Endothelial cell of umbilical vein (primary cell): ENCODE measurements around the gene SLC41A3. TPM values are rescaled to one million over a fixed set of nuclear protein-coding genes. Genes with fewer than 3 reads are reported as not detected.

ENCODE experiments used
- BruUV-seq: library from RNA; stranded (reverse); fragments of 400-500 nt; replicated peaks from 2 replicates; lab custom pipeline; 2021; lab: Mats Ljungman, UMichigan
- CTCF ChIA-PET: fragments of 300-600, 350-600 bp; sonication (Branson Sonifier 250); formaldehyde crosslinking; loops from one replicate; lab custom pipeline; 2021; ENCODE audit warnings: antibody characterized with exemption, inconsistent platforms; lab: Charles Lee
- POLR2A ChIA-PET: fragments of 300-600, 350-600 bp; sonication (Branson Sonifier 250); formaldehyde crosslinking; loops from one replicate; lab custom pipeline; 2021; ENCODE audit warnings: antibody characterized with exemption, inconsistent platforms; lab: Charles Lee
- DNase-seq: peaks from one replicate; pipeline ENCODE4 v3.0.0-alpha.2; 2011; ENCODE audit warnings: low read depth, low spot score
- FAIRE-seq: peaks from 2 replicates; lab custom pipeline; 2011; peaks lifted over from hg19 to GRCh38; lab: Jason Lieb, UNC
- H2AFZ ChIP-seq: 2 replicates; pipeline ENCODE4 v1.6.0; 2012; ENCODE audit warnings: low read depth, low read length, control low read depth, inconsistent platforms
- H3K27ac ChIP-seq: 2 replicates; pipeline ENCODE4 v1.5.1; 2011; ENCODE audit warnings: low read depth, mild to moderate bottlenecking, control low read depth, low read length, moderate library complexity; ENCODE audit not compliant: insufficient read depth
- H3K27me3 ChIP-seq, 2 experiments: 2 replicates each; pipeline versions ENCODE4 v1.6.0 to v1.6.1; 2011; ENCODE audit warnings: low read length in 2 of 2, mixed read lengths in 1 of 2; ENCODE audit not compliant: control insufficient read depth in 2 of 2, insufficient read depth in 2 of 2
- H3K36me3 ChIP-seq, 2 experiments: 2 replicates in 1 of 2; 3 replicates in 1 of 2; pipeline ENCODE4 v1.5.1; 2011; ENCODE audit warnings: low read length in 2 of 2, mild to moderate bottlenecking in 1 of 2, moderate library complexity in 1 of 2; ENCODE audit not compliant: control insufficient read depth in 2 of 2, insufficient read depth in 2 of 2; ENCODE audit errors: extremely low read depth in 1 of 2
- H3K4me1 ChIP-seq: 3 replicates; pipeline ENCODE4 v1.5.1; 2011; ENCODE audit warnings: mild to moderate bottlenecking, low read length; ENCODE audit not compliant: control insufficient read depth, insufficient read depth; ENCODE audit errors: extremely low read depth
- H3K4me2 ChIP-seq: 2 replicates; pipeline ENCODE4 v1.6.1; 2011; ENCODE audit warnings: low read length, control low read depth, mixed read lengths; ENCODE audit not compliant: insufficient read depth
- H3K4me3 ChIP-seq, 3 experiments: fragments of 200-600 bp in 1 of 3; sonication (generic), shearing (Covaris generic) in 1 of 3; replicated peaks in 1 of 3; 2 replicates each; pipeline ENCODE4 v1.5.1; 2011 to 2016; ENCODE audit warnings: control low read depth in 3 of 3, low read length in 3 of 3, mild to moderate bottlenecking in 2 of 3, inconsistent platforms in 1 of 3, low read depth in 1 of 3, moderate library complexity in 1 of 3; ENCODE audit not compliant: insufficient read depth in 1 of 3
- H3K79me2 ChIP-seq: 2 replicates; pipeline ENCODE4 v1.6.0; 2012; ENCODE audit warnings: low read length, inconsistent platforms; ENCODE audit not compliant: control insufficient read depth, insufficient read depth
- H3K9ac ChIP-seq: replicated peaks from 2 replicates; pipeline ENCODE3; 2011; ENCODE audit warnings: low read length, control low read depth; ENCODE audit not compliant: insufficient read depth; ENCODE audit errors: extremely low read depth
- H3K9me1 ChIP-seq: replicated peaks from 3 replicates; pipeline ENCODE4 v1.6.0; 2011; ENCODE audit warnings: mild to moderate bottlenecking, low read length; ENCODE audit not compliant: control insufficient read depth, insufficient read depth; ENCODE audit errors: extremely low read depth
- H3K9me3 ChIP-seq: replicated peaks from 2 replicates; pipeline ENCODE4 v1.5.1; 2012; ENCODE audit warnings: low read length, inconsistent platforms; ENCODE audit not compliant: control insufficient read depth, insufficient read depth
- H4K20me1 ChIP-seq: replicated peaks from 2 replicates; pipeline ENCODE3; 2011; ENCODE audit warnings: mild to moderate bottlenecking, low read length; ENCODE audit not compliant: control insufficient read depth, insufficient read depth; ENCODE audit errors: extremely low read depth
- CTCF ChIP-seq, 2 donors: IDR thresholded peaks; 1 replicate in 1 of 2; 2 replicates in 1 of 2; pipeline ENCODE4 v1.5.1; 2011; ENCODE audit warnings: low read length in 2 of 2, mild to moderate bottlenecking in 2 of 2, moderate library complexity in 2 of 2, control low read depth in 1 of 2, inconsistent platforms in 1 of 2, low read depth in 1 of 2; ENCODE audit not compliant: insufficient read depth in 1 of 2; ENCODE audit errors: extremely low read depth in 1 of 2
- EZH2 ChIP-seq: IDR thresholded peaks from 2 replicates; pipeline ENCODE4 v1.6.1; 2012; ENCODE audit warnings: borderline replicate concordance, low read depth, mild to moderate bottlenecking, moderate library complexity, low read length, inconsistent platforms; ENCODE audit not compliant: severe bottlenecking
- FOS ChIP-seq: IDR thresholded peaks from 2 replicates; pipeline ENCODE4 v1.6.1; 2011; ENCODE audit warnings: mild to moderate bottlenecking, low read length, moderate library complexity, borderline replicate concordance; ENCODE audit not compliant: insufficient read depth
- GATA2 ChIP-seq: IDR thresholded peaks from 2 replicates; pipeline ENCODE4 v1.7.0; 2011; ENCODE audit warnings: low read depth, mild to moderate bottlenecking, moderate library complexity, mixed read lengths, low read length; ENCODE audit not compliant: insufficient read length, insufficient read depth
- MAX ChIP-seq: IDR thresholded peaks from 2 replicates; pipeline ENCODE4 v1.6.1; 2011; ENCODE audit not compliant: insufficient read depth, insufficient read length
- MYC ChIP-seq: IDR thresholded peaks from one replicate; pipeline ENCODE4 v1.6.1; 2011; ENCODE audit warnings: mild to moderate bottlenecking, low read depth, low read length
- POLR2A ChIP-seq: IDR thresholded peaks from 2 replicates; pipeline ENCODE4 v1.6.1; 2012; ENCODE audit warnings: low read depth, mild to moderate bottlenecking, control low read depth, low read length
- POLR2AphosphoS5 ChIP-seq: IDR thresholded peaks from 2 replicates; pipeline ENCODE4 v1.6.1; 2012; ENCODE audit warnings: low read depth, mild to moderate bottlenecking, control low read depth, low read length, moderate library complexity; ENCODE audit not compliant: insufficient read depth
- dilution Hi-C: fragments of 300-500 bp; cut with MboI; formaldehyde crosslinking; loops from one replicate; pipeline ENCODE4 v1.15.0; 2019; ENCODE audit warnings: low sequenced_read_pairs; ENCODE audit not compliant: extremely low pct_ligation_motif_present
- intact Hi-C: fragments of 100-400 bp; cut with micrococcal nuclease; formaldehyde crosslinking; loops from one replicate; pipeline ENCODE4 v1.10.0; 2022
- polyA plus RNA-seq, 4 experiments: library from polyadenylated mRNA; depleted of rRNA in 3 of 4; stranded (reverse) in 3 of 4; unstranded in 1 of 4; fragments of >200 nt; gene quantifications; 2 replicates each; pipeline versions ENCODE4 v1.2.1 to v1.2.3, GENCODE V29; 2011 to 2012; ENCODE audit warnings: missing spikeins in 1 of 4
- total RNA-seq: library from RNA; stranded (reverse); gene quantifications from 2 replicates; pipeline ENCODE4 v1.2.3, GENCODE V29; 2021

Gene SLC41A3
- total and polyA plus RNA-seq, 2 donors (not counting 3 experiments of a cell fraction or from before 2014, with no cell fraction given) = 52.5 to 118 TPM

GRCh38 chr3:126127452-126127851 lies 43.5 kb upstream of the SLC41A3 start:
- FAIRE-seq = no peak
- BruUV-seq = no TSS peak
- Histone ChIP-seq H3K4me3 (no peak overlapping the region), H3K27me3 (peaks cover 0 to 1% of the 10 kb centered on the region in 2 experiments), H3K9me1 (no peaks in the 10 kb centered on the region), H4K20me1 (no peaks in the 10 kb centered on the region), H2AFZ (no peak overlapping the region), H3K36me3 (no peaks in the 10 kb centered on the region), H3K79me2 (no peaks in the 10 kb centered on the region), H3K27ac (no peak overlapping the region), H3K9me3 (no peaks in the 10 kb centered on the region), H3K4me2 (no peak overlapping the region), H3K4me1 (peaks cover 11% of the 10 kb centered on the region), H3K9ac (no peak overlapping the region)
- intact Hi-C loops (no loop called here), dilution Hi-C loops (no loop called here)
- DNase-seq = no peak
- TF ChIP-seq MYC (no peak), EZH2 (no peak), POLR2AphosphoS5 (no peak)
- ChIA-PET CTCF (interaction anchor here (1.2 kb wide), 1 partner anchor 71 kb away, joined by 4 read pairs; no protein-coding TSS in a partner anchor), POLR2A (no interaction called here)

- H3K36me3 ChIP-seq = no peaks in the 10 kb centered on the region
- no peaks in the 10 kb centered on the region for H3K79me2 ChIP-seq
- no peak for DNase-seq
- no peaks in the 10 kb centered on the region for H3K9me1 ChIP-seq
- dilution Hi-C loops = no loop called here
- no peak overlapping the region for H3K4me3 ChIP-seq
- ChIA-PET CTCF (interaction anchor here (0.6 to 1.2 kb wide), 2 partner anchors 11 to 72 kb away, joined by 3 to 4 read pairs; no protein-coding TSS in a partner anchor), POLR2A (no interaction called here)
- TF ChIP-seq MYC = no peak
- no peak for TF ChIP-seq CTCF (IDR thresholded peaks at IDR 0.05; ENCODE audit: extremely low read depth in 1 of 2, insufficient read depth in 1 of 2, low read depth in 1 of 2, low read length in 2 of 2)
- TF ChIP-seq EZH2 = no peak
- no peak for TF ChIP-seq FOS
- no peak for TF ChIP-seq POLR2AphosphoS5
- no peak for TF ChIP-seq MAX
- no peak for TF ChIP-seq GATA2
- TF ChIP-seq POLR2A = no peak
- peaks cover 0 to 1% of the 10 kb centered on the region in 2 experiments for H3K27me3 ChIP-seq
- intact Hi-C loops = no loop called here
- no peak overlapping the region for H3K4me2 ChIP-seq
- no peak for FAIRE-seq
- no peak overlapping the region for H2AFZ ChIP-seq
- no peak overlapping the region for H3K9ac ChIP-seq
- BruUV-seq = no TSS peak
- no peaks in the 10 kb centered on the region for H4K20me1 ChIP-seq
- H3K27ac ChIP-seq = no peak overlapping the region
- H3K9me3 ChIP-seq = no peaks in the 10 kb centered on the region
- H3K4me1 ChIP-seq = peaks cover 11% of the 10 kb centered on the region
Observed at GRCh38 chr3:126126811-126127431, 43.0 kb upstream of the SLC41A3 start.
